PC-3 (cell line): ENCODE measurements around the gene CLPTM1L. TPM values are rescaled to one million over a fixed set of nuclear protein-coding genes. Genes with fewer than 3 reads are reported as not detected.

Source experiments
- ATAC-seq: fragments of 200-7000 bp; cut with Tn5 transposase; 2 replicates; pipeline ENCODE4 v1.9.1; 2020; ENCODE audit warnings: mild to moderate bottlenecking, moderate library complexity
- BruUV-seq: library from RNA; stranded (reverse); fragments of 400-500 nt; replicated peaks from 2 replicates; lab custom pipeline; 2021; lab: Mats Ljungman, UMichigan
- CTCF ChIA-PET: fragments of 300-600 bp; sonication (Branson Sonifier 250); formaldehyde crosslinking; loops from one replicate; lab custom pipeline; 2022; ENCODE audit warnings: antibody characterized with exemption; lab: Charles Lee
- POLR2A ChIA-PET: fragments of 300-600 bp; sonication (Branson Sonifier 250); formaldehyde crosslinking; loops from one replicate; lab custom pipeline; 2022; ENCODE audit warnings: antibody characterized with exemption; ENCODE audit not compliant: unreplicated experiment; lab: Charles Lee
- DNase-seq: peaks from one replicate; pipeline ENCODE4 v3.0.0-alpha.2; 2015
- H2AFZ ChIP-seq: fragments of 300-600 bp; sonication (generic); 2 replicates; pipeline ENCODE4 v1.6.0; 2016; ENCODE audit warnings: antibody characterized with exemption, low read length
- H3F3A ChIP-seq: fragments of 300-600 bp; sonication (generic); one replicate; pipeline ENCODE4 v1.6.0; 2017; ENCODE audit warnings: antibody characterized with exemption, low read length, control low read depth, mild to moderate bottlenecking; ENCODE audit not compliant: unreplicated experiment
- H3K27ac ChIP-seq: fragments of 300-600 bp; sonication (generic); 2 replicates; pipeline ENCODE4 v1.5.1; 2016; ENCODE audit warnings: mild to moderate bottlenecking, low read length
- H3K27me3 ChIP-seq: fragments of 300-600 bp; sonication (generic); 2 replicates; pipeline ENCODE4 v1.6.1; 2016; ENCODE audit warnings: low read length, mixed read lengths
- H3K36me3 ChIP-seq: fragments of 300-600 bp; sonication (generic); 2 replicates; pipeline ENCODE4 v1.6.1; 2016; ENCODE audit warnings: low read depth, mixed run types, low read length, mixed read lengths
- H3K4me1 ChIP-seq: fragments of 300-600 bp; sonication (generic); 2 replicates; pipeline ENCODE4 v1.5.1; 2016; ENCODE audit warnings: low read length; ENCODE audit not compliant: insufficient read depth
- H3K4me2 ChIP-seq: fragments of 300-600 bp; sonication (generic); 2 replicates; pipeline ENCODE4 v1.6.0; 2016; ENCODE audit warnings: low read length
- H3K4me3 ChIP-seq: fragments of 300-600 bp; sonication (generic); 2 replicates; pipeline ENCODE4 v1.5.1; 2016; ENCODE audit warnings: mild to moderate bottlenecking, low read length, mixed read lengths
- H3K79me2 ChIP-seq: fragments of 300-600 bp; sonication (generic); 2 replicates; pipeline ENCODE4 v1.6.1; 2017; ENCODE audit warnings: low read length, mixed read lengths
- H3K9ac ChIP-seq: fragments of 300-600 bp; sonication (generic); 2 replicates; pipeline ENCODE4 v1.6.0; 2016; ENCODE audit warnings: mild to moderate bottlenecking, low read length
- H3K9me2 ChIP-seq: fragments of 300-600 bp; sonication (generic); replicated peaks from 2 replicates; pipeline ENCODE4 v1.6.1; 2016; ENCODE audit warnings: mixed run types, low read length, mixed read lengths
- H3K9me3 ChIP-seq: fragments of 300-600 bp; sonication (generic); 2 replicates; pipeline ENCODE4 v1.6.1; 2016; ENCODE audit warnings: low read length, mixed read lengths
- H4K20me1 ChIP-seq: fragments of 300-600 bp; sonication (generic); 2 replicates; pipeline ENCODE4 v1.6.1; 2016; ENCODE audit warnings: low read length, mixed read lengths
- CTCF ChIP-seq: fragments of 300-600 bp; sonication (generic); conservative IDR thresholded peaks from 2 replicates; pipeline ENCODE4 v1.5.1; 2017; ENCODE audit warnings: antibody characterized with exemption, low read depth, mild to moderate bottlenecking, low read length
- EZH2 ChIP-seq: fragments of 300-600 bp; sonication (generic); IDR thresholded peaks from one replicate; pipeline ENCODE4 v1.6.1; 2017; ENCODE audit warnings: antibody characterized with exemption, mild to moderate bottlenecking, low read length; ENCODE audit not compliant: unreplicated experiment
- EZH2phosphoT487 ChIP-seq: fragments of 300-600 bp; sonication (generic); IDR thresholded peaks from 2 replicates; pipeline ENCODE4 v1.6.1; 2018; ENCODE audit warnings: mild to moderate bottlenecking, antibody characterized with exemption, low read length, borderline replicate concordance
- intact Hi-C: fragments of 100-400 bp; cut with micrococcal nuclease; formaldehyde crosslinking; loops from 2 replicates; pipeline ENCODE4 v1.9.0; 2023
- total RNA-seq: library from RNA; depleted of rRNA; stranded (reverse); fragments of >200 nt; gene quantifications from 2 replicates; pipeline ENCODE4 v1.2.3, GENCODE V29; 2014

CLPTM1L gene
- total RNA-seq, 1 experiment from 2014 or later: 463 TPM

GRCh38 chr5:1293416-1294205 is 51.3 kb downstream of the CLPTM1L start:
- CTCF ChIA-PET: no interaction called here
- H3K4me2 ChIP-seq: no peak overlapping the region

GRCh38 chr5:1292846-1293415 is 52.0 kb downstream of the CLPTM1L start:
- intact Hi-C loops: no loop called here
- DNase-seq (no peak), ATAC-seq (no peak)
- Histone ChIP-seq H4K20me1 (no peaks in the 10 kb centered on the region), H3K9ac (no peak overlapping the region), H3K4me3 (no peak overlapping the region), H3K4me1 (no peaks in the 10 kb centered on the region), H3K36me3 (no peaks in the 10 kb centered on the region), H3F3A (no peaks in the 10 kb centered on the region), H3K4me2 (no peak overlapping the region), H3K9me3 (no peaks in the 10 kb centered on the region), H3K9me2 (no peaks in the 10 kb centered on the region), H2AFZ (no peak overlapping the region), H3K27ac (no peak overlapping the region), H3K27me3 (no peaks in the 10 kb centered on the region), H3K79me2 (no peaks in the 10 kb centered on the region)
- BruUV-seq: no TSS peak
- TF ChIP-seq EZH2phosphoT487: no peak
- ChIA-PET CTCF (no interaction called here), POLR2A (no interaction called here)

More at GRCh38 chr5:1293416-1294205, 51.3 kb downstream of the CLPTM1L start:
- Histone ChIP-seq H4K20me1 (no peaks in the 10 kb centered on the region), H3K4me1 (no peaks in the 10 kb centered on the region), H3K36me3 (no peaks in the 10 kb centered on the region), H3K27ac (no peak overlapping the region), H3K9me3 (no peaks in the 10 kb centered on the region), H3K9me2 (no peaks in the 10 kb centered on the region), H3K4me3 (no peak overlapping the region), H3K27me3 (no peaks in the 10 kb centered on the region), H3F3A (no peaks in the 10 kb centered on the region), H2AFZ (no peak overlapping the region), H3K9ac (no peak overlapping the region), H3K79me2 (no peaks in the 10 kb centered on the region)
- no TSS peak for BruUV-seq
- ATAC-seq: no peak
- POLR2A ChIA-PET: no interaction called here
- no peak for DNase-seq
- TF ChIP-seq EZH2phosphoT487: no peak
- no peak for TF ChIP-seq EZH2
- no peak for TF ChIP-seq CTCF
- intact Hi-C loops: no loop called here

GRCh38 chr5:1292139-1292538 is 52.8 kb downstream of the CLPTM1L start:
- ChIA-PET CTCF (no interaction called here), POLR2A (no interaction called here)
- H3K36me3 ChIP-seq: no peaks in the 10 kb centered on the region
- H4K20me1 ChIP-seq: no peaks in the 10 kb centered on the region
- no peaks in the 10 kb centered on the region for H3K79me2 ChIP-seq
- no peaks in the 10 kb centered on the region for H3F3A ChIP-seq
- no peaks in the 10 kb centered on the region for H3K27me3 ChIP-seq
- TF ChIP-seq CTCF (no peak), EZH2phosphoT487 (no peak), EZH2 (no peak)
- BruUV-seq: no TSS peak
- intact Hi-C loops: no loop called here
- ATAC-seq: no peak; the same call in 1 of the 2 replicates
- H3K9ac ChIP-seq: no peak overlapping the region
- H2AFZ ChIP-seq: no peak overlapping the region
- no peak overlapping the region for H3K4me2 ChIP-seq
- DNase-seq: no peak
- no peak overlapping the region for H3K4me3 ChIP-seq
- no peak overlapping the region for H3K27ac ChIP-seq
- H3K9me3 ChIP-seq: no peaks in the 10 kb centered on the region
- no peaks in the 10 kb centered on the region for H3K9me2 ChIP-seq
- H3K4me1 ChIP-seq: no peaks in the 10 kb centered on the region
